ENCODE data around the gene ARFRP1.

- TF ChIP-seq, protein P1, sequence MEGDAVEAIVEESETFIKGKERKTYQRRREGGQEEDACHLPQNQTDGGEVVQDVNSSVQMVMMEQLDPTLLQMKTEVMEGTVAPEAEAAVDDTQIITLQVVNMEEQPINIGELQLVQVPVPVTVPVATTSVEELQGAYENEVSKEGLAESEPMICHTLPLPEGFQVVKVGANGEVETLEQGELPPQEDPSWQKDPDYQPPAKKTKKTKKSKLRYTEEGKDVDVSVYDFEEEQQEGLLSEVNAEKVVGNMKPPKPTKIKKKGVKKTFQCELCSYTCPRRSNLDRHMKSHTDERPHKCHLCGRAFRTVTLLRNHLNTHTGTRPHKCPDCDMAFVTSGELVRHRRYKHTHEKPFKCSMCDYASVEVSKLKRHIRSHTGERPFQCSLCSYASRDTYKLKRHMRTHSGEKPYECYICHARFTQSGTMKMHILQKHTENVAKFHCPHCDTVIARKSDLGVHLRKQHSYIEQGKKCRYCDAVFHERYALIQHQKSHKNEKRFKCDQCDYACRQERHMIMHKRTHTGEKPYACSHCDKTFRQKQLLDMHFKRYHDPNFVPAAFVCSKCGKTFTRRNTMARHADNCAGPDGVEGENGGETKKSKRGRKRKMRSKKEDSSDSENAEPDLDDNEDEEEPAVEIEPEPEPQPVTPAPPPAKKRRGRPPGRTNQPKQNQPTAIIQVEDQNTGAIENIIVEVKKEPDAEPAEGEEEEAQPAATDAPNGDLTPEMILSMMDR (IDR thresholded peaks at IDR 0.05 in 8 of 11, conservative IDR thresholded peaks at IDR 0.05 in 3 of 11), result no peak
- no peak for TF ChIP-seq POLR2A (IDR thresholded peaks at IDR 0.05)
- no peak for TF ChIP-seq POLR2AphosphoS5 (IDR thresholded peaks at IDR 0.05)
Observed at GRCh38 chr20:63731410-63731809, 23.6 kb upstream of the ARFRP1 start.

All from spleen (tissue), 7 donors.